IPS-18c (cell line): ENCODE measurements around the gene TTC13.

Experiments used
- H3K4me3 ChIP-seq: 2 replicates; pipeline ENCODE4 v1.7.0; 2013; ENCODE audit warnings: low read depth, mild to moderate bottlenecking, low read length, moderate library complexity; ENCODE audit not compliant: insufficient read depth
- H3K9me3 ChIP-seq: one replicate; pipeline ENCODE4 v1.6.1; 2013; ENCODE audit warnings: mild to moderate bottlenecking, low read length, moderate library complexity; ENCODE audit not compliant: control insufficient read depth, insufficient read depth

The TTC13 gene

DNA sequence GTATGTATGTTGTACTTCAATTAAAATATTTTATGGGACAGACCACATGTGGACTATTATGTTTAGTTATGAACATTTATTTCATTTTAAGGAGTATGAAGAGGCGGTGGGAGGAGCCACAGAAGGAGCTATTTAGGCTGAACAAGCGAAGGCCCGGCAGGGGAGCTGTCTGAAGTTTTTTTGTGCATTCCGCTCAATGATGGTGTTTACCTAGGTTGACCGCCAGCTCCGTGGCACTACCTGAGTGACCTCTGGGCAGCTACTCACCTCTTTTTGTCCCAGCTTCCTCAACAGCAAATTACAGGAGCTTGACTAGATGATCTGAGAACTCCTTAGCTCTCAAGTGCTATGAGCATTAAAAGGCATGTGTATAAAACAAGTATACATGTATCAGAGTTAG lies 77.7 kb downstream of the TTC13 start:
- H3K9me3 ChIP-seq = no peaks in the 10 kb centered on the region
- H3K4me3 ChIP-seq = no peak overlapping the region

DNA sequence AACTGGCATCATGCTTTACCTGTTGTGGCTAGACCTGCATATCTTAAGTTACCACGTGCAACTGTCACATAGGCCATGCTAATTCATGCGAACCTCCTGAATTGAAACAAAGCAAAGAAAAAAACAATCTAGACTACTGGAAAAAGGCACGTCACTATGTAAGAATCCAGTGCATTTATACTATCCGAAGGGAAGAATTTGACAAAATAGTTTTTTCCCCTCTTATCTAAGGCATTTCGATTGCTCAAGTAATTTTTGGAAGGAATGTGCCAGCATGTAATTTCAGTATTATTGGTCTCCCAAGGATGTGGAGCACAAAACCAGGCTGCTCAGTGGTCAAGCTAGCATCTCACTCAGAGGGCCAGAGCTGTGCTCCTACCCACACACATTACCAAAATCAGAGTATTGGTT lies 78.8 kb downstream of the TTC13 start:
- Histone ChIP-seq H3K9me3 (no peaks in the 10 kb centered on the region), H3K4me3 (no peak overlapping the region)

DNA sequence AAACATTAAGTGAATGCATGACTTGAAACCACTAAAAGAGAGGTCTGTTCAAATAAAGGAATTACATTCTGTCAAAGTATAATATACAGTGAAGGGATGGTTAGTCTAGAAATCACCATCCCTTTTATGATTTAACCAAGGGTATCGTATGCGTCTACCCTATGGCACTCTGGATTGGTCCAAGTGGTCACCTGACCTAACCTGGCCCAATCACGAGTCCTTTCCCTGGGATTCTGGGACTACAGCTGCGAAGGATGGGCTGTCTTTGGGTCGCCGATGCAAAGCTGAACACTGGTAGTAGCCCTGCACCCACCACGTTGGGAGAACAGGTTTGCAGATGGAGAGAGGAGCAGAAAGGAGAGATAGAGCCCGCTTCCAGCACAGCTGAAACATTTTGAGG lies 79.9 kb downstream of the TTC13 start:
- Histone ChIP-seq H3K4me3 (no peak overlapping the region), H3K9me3 (no peaks in the 10 kb centered on the region)

DNA sequence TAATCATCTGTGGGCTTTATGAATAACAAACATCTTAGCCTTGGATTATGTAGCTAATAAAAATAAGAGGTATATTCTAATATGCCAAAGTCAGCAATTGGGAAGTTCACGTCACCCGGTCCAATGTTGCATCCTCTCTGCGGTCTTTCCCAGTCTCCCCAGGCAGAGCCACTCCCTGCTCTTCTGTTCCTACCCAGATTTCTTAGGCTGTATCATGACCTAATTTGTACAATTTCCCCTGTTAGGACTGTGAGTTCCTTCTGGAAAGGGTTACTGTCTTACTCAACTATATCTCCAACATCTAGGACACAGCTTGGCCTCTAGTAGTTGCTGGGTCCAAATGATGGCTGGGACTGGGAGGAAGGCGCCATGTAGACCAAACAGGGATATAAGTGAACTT lies 80.5 kb downstream of the TTC13 start:
- Histone ChIP-seq H3K4me3 (no peak overlapping the region), H3K9me3 (no peaks in the 10 kb centered on the region)

DNA sequence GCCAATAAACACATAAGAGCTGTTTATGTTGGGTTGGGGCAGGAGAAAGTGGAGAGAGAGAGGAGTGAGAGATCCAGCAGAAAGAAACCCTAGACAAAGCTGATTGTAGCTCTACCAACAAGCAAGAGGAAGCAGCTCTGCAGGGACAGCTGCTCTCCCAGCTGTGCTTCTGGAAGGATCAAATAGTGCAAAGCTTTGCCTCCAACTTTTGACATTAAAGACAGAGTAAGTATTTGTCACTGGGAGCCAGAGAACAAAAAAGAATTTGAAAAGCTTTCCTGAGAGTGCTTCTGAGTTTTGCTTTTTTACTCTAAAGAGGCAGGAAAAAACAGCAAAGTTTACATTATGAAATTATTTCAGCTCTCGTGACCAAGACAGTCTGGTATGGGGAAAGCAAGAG lies 81.9 kb downstream of the TTC13 start:
- H3K9me3 ChIP-seq = no peaks in the 10 kb centered on the region
- H3K4me3 ChIP-seq = no peak overlapping the region

DNA sequence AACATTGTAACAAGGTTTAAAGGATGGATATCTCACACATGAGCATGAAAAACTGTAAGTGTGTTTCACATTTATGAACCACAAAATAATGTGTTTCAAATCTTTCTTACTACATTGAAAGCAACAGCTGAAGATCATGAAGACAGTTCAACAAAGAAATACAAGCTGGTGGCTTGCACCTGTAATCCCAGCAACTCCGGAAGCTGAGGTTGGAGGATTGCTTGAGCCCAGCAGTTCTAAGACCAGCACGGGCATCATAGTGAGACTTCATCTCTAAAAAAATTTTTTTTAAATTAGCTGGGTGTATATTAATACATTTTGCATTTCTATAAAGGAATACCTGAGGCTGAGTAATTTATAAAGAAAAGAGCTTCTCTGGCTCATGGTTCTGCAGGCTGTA lies 83.2 kb downstream of the TTC13 start:
- Histone ChIP-seq H3K9me3 (no peaks in the 10 kb centered on the region), H3K4me3 (no peak overlapping the region)

DNA sequence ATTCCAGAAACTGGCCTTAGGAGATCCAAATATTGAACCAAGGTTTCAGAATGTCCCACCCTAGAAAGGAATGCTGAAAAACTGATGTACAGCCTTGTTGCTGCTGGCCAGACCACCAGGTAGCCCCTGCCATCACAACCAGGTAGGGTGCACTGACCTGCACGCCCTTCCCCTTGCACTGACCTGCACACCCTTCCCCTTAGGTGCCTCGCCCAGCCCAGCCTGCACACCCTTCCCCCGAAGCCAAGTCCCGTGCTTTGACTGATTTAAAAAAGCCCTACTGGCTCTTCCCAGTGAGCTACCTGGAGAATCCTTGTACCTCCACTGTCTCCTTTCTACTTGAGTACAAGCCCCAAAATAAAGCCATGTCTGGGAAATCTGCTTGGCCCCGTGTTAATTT lies 84.0 kb downstream of the TTC13 start:
- no peaks in the 10 kb centered on the region for H3K9me3 ChIP-seq
- H3K4me3 ChIP-seq = no peak overlapping the region

DNA sequence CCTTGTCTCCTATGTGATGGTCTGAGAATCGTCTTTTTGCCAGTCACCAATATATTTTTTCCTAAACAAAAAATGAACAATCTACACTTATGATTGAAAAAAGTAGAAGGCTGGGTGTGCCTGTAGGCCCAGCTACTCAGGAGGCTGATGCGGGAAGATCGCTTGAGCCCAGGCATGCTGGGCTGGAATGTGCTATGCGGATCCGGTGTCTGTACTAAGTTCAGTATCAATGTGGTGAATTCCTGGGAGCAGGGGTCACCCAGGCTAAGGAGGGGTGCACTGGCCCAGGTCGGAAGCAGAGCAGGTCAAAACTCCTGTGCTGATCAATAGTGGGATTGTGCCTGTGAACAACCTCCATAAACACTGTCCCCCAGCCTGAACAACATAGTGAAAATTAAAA lies 84.6 kb downstream of the TTC13 start:
- no peak overlapping the region for H3K4me3 ChIP-seq
- H3K9me3 ChIP-seq = no peaks in the 10 kb centered on the region

DNA sequence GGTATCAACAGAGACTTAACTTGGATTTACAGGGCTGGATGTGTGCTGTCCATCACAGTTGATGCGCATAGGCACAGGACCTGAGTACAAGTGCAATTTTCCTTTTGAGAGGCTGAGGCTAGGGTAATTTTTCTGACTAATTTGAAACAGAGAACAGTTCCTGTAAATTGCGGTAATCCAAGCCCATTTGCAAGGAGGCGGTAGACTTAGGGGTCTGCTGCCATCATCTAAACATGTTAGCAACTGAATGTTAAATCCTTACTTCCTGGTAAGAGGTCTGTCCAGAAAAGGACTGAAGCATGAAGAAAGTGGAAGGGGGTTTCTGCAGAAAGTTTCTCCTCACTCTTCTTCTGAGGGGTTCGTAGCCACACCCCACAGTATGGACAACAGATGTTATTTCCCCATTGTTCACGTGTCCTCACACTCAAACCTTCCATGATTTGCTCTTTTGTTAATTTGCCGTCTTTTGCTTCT lies 86.6 kb downstream of the TTC13 start:
- Histone ChIP-seq H3K4me3 (no peak overlapping the region), H3K9me3 (no peaks in the 10 kb centered on the region)

DNA sequence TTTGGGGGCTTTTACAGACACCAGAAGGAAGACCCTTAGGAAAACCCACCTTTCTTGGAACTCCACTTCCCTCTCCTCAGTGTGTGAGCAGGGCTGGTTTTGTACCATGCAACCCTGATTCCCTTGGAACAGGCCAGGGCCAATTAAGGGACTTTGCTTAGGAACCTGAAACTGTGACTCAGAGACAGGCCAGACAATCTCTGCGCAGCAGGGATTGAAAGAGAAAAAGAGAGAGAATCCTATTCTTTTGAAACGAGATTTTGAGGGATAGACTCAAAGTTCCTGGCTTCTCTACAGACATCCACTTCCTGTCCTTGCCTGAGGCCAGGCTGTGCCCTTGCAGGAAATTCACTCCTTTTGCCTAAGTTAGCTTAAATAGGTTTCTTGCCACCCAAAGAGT lies 87.2 kb downstream of the TTC13 start:
- Histone ChIP-seq H3K9me3 (no peaks in the 10 kb centered on the region), H3K4me3 (no peak overlapping the region)

DNA sequence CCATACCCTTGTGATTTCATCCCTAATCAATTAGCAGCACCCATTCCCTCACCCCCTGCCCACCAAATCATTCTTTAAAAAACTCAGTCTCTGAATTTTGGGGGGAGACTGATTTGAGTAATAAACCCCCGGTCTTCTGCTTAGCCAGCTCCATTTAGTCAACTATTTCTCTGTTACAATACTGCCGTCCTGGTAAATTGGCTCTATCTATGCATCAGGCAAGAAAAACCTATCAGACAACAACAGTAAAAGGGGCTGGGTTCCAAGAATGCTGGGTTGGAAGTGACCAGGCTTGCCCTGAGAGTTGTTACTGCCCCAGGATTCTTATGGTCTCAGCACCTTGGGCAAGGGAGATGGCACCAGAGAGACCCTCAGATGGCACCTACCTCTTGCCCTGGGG lies 94.0 kb downstream of the TTC13 start:
- Histone ChIP-seq H3K9me3 (peaks cover 3% of the 10 kb centered on the region), H3K4me3 (no peak overlapping the region)

DNA sequence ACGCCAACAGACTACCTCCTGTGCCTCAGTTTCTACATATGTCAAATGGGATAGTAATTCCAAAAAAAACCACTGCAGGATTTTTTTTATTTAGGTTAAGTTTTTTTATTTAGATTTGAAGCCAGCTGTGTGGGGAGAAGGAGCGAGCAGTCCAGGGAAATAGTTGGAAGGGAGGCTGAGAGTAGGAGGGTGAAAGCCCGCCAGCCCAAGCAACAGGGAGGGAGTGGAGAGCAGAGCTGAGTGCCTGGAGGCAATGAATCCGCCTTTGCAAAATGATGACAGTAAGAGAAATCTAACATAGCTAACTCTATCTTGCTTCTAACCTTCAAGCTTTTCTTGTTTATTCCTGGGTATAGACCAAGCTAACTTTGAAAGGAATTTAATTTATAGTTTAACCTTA lies 94.7 kb downstream of the TTC13 start:
- peaks cover 3% of the 10 kb centered on the region for H3K9me3 ChIP-seq
- H3K4me3 ChIP-seq = no peak overlapping the region

DNA sequence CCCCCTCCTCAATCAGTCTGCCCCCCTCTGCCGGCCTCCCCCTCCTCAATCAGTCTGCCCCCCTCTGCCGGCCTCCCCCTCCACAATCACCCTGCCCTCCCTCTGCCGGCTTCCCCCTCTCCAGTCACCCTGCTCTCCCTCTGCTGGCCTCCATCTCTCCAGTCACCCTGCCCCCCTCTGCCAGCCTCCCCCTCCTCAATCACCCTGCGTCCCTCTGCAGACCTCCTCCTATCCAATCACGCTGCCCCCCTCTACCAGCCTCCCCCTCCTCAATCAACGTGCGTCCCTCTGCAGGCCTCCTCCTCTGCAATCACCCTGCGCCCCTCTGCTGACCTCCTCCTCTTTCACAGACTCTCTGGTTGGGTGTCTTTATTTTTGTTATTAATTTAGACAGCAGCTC lies 98.9 kb downstream of the TTC13 start:
- H3K9me3 ChIP-seq = peaks cover 3% of the 10 kb centered on the region
- no peak overlapping the region for H3K4me3 ChIP-seq

DNA sequence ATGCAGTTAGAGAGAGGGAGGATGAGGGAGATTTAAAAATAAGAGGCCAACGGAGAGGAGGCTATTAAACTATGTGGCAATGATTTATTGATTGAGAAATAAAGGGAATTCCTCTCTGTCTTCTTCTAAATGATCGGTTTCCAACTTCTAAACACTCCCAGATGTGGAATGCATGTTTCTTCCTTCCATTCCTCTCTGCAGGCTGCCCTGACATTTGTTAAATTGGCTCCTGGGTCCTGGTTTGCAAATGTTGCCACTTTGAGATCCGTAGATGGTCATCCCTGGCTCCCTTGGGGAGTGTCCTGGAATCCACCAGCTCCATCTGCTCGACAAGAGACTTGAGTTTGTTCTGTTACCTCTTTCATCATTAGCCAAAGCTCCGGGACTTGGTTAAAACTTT lies 100.1 kb downstream of the TTC13 start:
- Histone ChIP-seq H3K4me3 (no peak overlapping the region), H3K9me3 (peaks cover under 1% of the 10 kb centered on the region)

DNA sequence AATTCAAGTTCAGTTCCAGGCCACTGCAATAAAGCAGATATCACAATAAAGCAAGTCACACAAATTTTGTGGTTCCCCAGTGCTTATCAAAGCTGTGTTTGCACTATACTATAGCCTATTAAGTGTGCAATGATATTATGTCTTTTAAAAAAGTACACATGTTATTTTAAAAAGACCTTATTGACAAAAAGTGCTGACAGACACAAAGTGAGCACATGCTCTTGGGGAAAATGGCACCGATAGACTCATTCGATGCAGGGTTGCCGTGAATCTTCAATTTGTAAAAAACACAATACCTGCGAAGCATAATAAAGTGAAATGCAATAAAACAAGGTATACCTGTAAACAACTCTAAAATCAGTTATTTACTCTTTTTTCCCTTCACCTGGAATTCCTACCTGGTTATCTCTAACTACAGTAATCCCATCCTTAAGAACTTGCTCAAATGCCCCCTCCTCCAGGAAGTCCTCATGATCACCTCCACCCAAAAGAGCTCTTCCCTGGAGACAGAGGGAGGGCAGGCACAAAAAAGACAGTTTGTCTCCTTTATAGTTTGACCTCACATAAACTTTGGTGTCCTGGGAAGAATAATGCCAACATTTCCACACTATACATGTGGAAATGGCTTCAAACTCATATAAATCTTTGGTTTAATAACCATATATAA lies 100.6 kb downstream of the TTC13 start:
- H3K4me3 ChIP-seq = no peak overlapping the region

DNA sequence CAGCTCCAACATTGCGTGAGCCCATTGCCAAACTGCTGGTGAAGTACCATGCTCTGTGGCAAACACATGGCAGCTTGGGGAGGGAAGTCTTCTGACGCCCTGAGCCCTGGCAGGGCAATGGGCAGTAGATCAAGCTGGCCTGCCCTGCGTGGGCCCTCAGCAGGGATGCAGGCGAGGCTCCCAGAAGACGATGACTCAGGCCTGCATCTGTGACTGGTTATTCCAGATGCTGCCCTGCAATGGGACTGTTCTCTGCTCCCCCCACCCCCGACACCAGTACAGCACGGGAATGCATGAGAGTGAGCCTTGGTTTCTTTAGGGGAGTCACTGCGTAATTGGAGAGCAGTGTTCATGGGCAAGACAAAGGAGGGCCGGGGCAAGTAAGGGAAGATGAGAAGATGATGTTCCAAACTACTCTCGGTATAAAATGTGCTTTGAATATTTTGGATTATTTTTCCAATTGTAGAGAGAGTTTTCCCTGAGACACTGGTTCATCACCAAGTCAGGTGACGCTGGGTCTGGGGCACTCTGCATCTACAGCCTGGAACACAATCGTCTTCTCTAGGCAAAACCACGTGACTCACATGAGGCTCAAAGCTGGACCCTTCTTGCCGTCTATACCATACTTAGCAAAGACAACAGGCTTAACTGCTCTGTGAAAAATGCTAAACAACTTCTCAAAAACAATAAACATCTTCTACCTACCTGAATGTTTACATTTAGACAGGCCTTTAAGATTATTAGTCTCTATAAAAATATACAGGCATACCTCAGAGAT lies 101.3 kb downstream of the TTC13 start:
- Histone ChIP-seq H3K9me3 (no peaks in the 10 kb centered on the region), H3K4me3 (no peak overlapping the region)

More for the DNA sequence above, 100.6 kb downstream of the TTC13 start:
- no peaks in the 10 kb centered on the region for H3K9me3 ChIP-seq

DNA sequence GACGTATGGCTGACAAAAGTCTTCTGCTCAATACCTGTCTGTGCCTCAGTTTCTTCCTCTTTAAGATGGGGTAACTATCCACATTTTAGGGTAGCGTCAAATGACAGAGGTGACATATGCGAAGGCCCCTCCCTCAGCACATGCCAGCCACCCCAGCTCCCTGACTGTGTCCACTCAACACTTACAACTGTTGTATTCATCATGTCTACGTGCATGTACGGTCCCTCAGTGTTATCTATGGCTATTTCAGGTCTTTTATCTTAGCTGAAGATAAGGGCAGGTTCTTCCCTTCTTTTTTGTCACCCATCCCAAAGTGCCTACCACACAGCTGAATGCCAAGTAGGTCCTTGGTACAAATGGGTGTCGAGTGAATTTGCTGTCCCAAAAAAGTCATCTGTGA lies 102.0 kb downstream of the TTC13 start:
- H3K9me3 ChIP-seq = peaks cover 2% of the 10 kb centered on the region
- no peak overlapping the region for H3K4me3 ChIP-seq

DNA sequence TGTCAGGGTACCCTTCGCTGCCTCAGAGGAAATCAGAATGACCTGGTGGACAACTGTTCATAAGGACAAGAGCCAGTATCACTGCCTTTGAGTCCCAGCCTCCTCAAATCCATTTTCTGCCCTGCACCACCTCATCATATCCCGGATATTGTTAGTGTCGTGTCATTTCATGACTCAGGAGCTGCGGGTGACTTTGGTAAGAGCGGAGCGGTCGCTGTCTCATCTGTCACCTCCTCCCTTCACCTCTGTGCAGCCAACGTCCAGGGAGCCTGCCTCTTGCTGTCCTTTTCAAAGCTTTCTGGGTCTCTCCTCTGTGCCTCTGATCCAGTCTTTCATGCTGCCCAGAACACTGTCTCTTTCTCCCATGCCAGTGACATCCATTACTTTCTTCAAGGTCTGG lies 103.3 kb downstream of the TTC13 start:
- no peak overlapping the region for H3K4me3 ChIP-seq
- H3K9me3 ChIP-seq = peaks cover 2% of the 10 kb centered on the region

DNA sequence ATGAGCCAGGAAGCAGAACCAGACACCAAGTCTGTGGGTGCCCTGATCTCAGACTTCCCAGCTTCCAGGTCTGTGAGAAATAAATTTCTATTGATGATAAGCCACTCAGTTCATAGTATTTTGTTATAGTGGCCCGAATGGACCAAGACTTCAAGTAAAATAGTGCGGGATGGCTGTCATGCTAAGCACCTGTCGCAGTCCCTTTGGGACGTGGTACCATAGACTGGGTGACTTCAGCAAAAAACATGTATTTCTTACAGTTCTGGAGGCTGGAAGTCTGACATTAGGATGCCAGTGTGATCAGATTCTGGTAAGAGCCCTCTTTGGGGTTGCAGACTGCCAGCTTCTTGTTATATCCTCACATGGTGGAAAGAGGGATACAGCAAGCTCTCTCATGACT lies 107.7 kb downstream of the TTC13 start:
- H3K4me3 ChIP-seq = no peak overlapping the region

More for the DNA sequence above, 107.7 kb downstream of the TTC13 start:
- H3K9me3 ChIP-seq = peaks cover 4% of the 10 kb centered on the region
